Measurements from ENCODE around the gene SNORC. TPM values are rescaled to one million over a fixed set of nuclear protein-coding genes. Genes with fewer than 3 reads are reported as not detected.
A peak's percentile ranks its signal among the peaks of the same experiment; 100 is the strongest.

SNORC gene
- total and polyA plus RNA-seq, 2 of the 13 experiments (the other 11 are each of a cell fraction or from before 2014, with no cell fraction given) = 59.1 to 86.1 TPM

DNA sequence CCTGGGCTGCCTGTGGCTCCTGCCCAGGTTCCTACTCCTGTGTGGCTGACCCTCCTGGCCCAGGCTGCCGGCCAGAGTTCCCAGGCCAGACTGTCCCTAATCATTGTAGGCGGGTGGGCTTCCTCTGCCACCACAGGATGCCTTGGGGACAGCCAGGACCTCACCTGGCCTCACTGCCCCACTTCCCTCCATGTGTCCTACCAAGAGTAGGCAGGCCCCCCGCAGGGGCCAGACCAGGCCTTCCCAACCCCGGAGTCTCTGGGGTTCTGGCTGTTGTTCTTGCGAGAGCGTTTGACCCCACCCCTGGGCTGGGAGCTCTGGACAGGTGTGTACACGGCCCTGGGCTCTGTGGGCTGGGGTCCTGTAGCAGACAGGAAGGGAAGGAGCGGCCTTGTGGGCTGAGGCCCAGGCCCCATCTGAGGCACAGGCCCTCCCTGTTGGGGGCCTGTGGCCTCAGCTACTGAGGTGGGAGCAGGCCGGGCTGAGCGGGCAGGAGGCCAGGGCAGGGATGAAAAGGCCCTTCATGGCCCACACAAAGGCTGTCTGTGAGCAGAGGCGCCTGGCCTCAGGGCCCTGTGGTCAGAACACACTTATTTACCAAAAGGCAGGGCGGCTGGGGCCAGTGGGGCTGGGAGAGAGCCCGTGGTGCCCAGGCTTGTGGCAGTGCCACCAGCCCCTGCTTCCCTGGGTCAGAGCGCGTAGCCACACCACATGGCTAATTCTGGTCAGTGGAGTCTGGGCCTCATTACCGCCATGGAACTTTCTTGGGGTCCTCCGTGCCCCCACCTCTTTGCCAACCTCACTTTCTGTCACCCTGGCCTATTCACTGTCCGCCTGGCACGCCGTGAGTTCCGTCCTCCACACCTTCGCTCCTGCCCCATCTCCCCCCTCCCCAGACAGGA is 2.0 kb downstream of the SNORC start (continued):
- TF ChIP-seq PHF20 (CRISPR knock-in tag; IDR thresholded peaks at IDR 0.05) (peak; percentile 46), EEA1 (CRISPR knock-in tag; IDR thresholded peaks at IDR 0.05; ENCODE audit: borderline replicate concordance) (no peak; the same call in 1 of the 2 replicates), ZNF550 (CRISPR knock-in tag; IDR thresholded peaks at IDR 0.05; ENCODE audit: borderline replicate concordance) (0 out of 2 replicates have a peak, but pooled peaks have one; percentile 22), ZNF703 (CRISPR knock-in tag; IDR thresholded peaks at IDR 0.05; ENCODE audit: borderline replicate concordance) (no peak), TMF1 (CRISPR knock-in tag; IDR thresholded peaks at IDR 0.05; ENCODE audit: low read depth) (no peak), TCF7 (IDR thresholded peaks at IDR 0.05; ENCODE audit: low read depth) (peak; percentile 46), HOXD1 (CRISPR knock-in tag; IDR thresholded peaks at IDR 0.05) (no peak), DNMT3B (CRISPR knock-in tag; conservative IDR thresholded peaks at IDR 0.05) (0 out of 2 replicates have a peak, but pooled peaks have one; percentile 46), TBP (CRISPR knock-in tag; IDR thresholded peaks at IDR 0.05) (no peak)
- TF ChIP-seq, protein P1, sequence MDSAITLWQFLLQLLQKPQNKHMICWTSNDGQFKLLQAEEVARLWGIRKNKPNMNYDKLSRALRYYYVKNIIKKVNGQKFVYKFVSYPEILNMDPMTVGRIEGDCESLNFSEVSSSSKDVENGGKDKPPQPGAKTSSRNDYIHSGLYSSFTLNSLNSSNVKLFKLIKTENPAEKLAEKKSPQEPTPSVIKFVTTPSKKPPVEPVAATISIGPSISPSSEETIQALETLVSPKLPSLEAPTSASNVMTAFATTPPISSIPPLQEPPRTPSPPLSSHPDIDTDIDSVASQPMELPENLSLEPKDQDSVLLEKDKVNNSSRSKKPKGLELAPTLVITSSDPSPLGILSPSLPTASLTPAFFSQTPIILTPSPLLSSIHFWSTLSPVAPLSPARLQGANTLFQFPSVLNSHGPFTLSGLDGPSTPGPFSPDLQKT (CRISPR knock-in tag; IDR thresholded peaks at IDR 0.05; ENCODE audit: borderline replicate concordance) = no peak
- TF ChIP-seq, protein P2, sequence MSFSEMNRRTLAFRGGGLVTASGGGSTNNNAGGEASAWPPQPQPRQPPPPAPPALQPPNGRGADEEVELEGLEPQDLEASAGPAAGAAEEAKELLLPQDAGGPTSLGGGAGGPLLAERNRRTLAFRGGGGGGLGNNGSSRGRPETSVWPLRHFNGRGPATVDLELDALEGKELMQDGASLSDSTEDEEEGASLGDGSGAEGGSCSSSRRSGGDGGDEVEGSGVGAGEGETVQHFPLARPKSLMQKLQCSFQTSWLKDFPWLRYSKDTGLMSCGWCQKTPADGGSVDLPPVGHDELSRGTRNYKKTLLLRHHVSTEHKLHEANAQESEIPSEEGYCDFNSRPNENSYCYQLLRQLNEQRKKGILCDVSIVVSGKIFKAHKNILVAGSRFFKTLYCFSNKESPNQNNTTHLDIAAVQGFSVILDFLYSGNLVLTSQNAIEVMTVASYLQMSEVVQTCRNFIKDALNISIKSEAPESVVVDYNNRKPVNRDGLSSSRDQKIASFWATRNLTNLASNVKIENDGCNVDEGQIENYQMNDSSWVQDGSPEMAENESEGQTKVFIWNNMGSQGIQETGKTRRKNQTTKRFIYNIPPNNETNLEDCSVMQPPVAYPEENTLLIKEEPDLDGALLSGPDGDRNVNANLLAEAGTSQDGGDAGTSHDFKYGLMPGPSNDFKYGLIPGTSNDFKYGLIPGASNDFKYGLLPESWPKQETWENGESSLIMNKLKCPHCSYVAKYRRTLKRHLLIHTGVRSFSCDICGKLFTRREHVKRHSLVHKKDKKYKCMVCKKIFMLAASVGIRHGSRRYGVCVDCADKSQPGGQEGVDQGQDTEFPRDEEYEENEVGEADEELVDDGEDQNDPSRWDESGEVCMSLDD (CRISPR knock-in tag; IDR thresholded peaks at IDR 0.05; ENCODE audit: borderline replicate concordance) = 0 out of 2 replicates have a peak, but pooled peaks have one; percentile 47
- TF ChIP-seq, protein P3, sequence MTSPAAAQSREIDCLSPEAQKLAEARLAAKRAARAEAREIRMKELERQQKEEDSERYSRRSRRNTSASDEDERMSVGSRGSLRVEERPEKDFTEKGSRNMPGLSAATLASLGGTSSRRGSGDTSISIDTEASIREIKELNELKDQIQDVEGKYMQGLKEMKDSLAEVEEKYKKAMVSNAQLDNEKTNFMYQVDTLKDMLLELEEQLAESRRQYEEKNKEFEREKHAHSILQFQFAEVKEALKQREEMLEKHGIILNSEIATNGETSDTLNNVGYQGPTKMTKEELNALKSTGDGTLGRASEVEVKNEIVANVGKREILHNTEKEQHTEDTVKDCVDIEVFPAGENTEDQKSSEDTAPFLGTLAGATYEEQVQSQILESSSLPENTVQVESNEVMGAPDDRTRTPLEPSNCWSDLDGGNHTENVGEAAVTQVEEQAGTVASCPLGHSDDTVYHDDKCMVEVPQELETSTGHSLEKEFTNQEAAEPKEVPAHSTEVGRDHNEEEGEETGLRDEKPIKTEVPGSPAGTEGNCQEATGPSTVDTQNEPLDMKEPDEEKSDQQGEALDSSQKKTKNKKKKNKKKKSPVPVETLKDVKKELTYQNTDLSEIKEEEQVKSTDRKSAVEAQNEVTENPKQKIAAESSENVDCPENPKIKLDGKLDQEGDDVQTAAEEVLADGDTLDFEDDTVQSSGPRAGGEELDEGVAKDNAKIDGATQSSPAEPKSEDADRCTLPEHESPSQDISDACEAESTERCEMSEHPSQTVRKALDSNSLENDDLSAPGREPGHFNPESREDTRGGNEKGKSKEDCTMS (CRISPR knock-in tag; conservative IDR thresholded peaks at IDR 0.05) = no peak
- TF ChIP-seq, protein P4, sequence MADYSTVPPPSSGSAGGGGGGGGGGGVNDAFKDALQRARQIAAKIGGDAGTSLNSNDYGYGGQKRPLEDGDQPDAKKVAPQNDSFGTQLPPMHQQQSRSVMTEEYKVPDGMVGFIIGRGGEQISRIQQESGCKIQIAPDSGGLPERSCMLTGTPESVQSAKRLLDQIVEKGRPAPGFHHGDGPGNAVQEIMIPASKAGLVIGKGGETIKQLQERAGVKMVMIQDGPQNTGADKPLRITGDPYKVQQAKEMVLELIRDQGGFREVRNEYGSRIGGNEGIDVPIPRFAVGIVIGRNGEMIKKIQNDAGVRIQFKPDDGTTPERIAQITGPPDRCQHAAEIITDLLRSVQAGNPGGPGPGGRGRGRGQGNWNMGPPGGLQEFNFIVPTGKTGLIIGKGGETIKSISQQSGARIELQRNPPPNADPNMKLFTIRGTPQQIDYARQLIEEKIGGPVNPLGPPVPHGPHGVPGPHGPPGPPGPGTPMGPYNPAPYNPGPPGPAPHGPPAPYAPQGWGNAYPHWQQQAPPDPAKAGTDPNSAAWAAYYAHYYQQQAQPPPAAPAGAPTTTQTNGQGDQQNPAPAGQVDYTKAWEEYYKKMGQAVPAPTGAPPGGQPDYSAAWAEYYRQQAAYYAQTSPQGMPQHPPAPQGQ (CRISPR knock-in tag; IDR thresholded peaks at IDR 0.05; ENCODE audit: borderline replicate concordance) = no peak
- TF ChIP-seq, protein P5, sequence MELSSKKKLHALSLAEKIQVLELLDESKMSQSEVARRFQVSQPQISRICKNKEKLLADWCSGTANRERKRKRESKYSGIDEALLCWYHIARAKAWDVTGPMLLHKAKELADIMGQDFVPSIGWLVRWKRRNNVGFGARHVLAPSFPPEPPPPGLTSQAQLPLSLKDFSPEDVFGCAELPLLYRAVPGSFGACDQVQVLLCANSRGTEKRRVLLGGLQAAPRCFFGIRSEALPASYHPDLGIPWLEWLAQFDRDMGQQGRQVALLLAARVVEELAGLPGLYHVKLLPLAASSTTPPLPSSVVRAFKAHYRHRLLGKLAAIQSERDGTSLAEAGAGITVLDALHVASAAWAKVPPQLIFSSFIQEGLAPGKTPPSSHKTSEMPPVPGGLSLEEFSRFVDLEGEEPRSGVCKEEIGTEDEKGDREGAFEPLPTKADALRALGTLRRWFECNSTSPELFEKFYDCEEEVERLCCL (CRISPR knock-in tag; IDR thresholded peaks at IDR 0.05; ENCODE audit: borderline replicate concordance) = no peak
- TF ChIP-seq, protein P6, sequence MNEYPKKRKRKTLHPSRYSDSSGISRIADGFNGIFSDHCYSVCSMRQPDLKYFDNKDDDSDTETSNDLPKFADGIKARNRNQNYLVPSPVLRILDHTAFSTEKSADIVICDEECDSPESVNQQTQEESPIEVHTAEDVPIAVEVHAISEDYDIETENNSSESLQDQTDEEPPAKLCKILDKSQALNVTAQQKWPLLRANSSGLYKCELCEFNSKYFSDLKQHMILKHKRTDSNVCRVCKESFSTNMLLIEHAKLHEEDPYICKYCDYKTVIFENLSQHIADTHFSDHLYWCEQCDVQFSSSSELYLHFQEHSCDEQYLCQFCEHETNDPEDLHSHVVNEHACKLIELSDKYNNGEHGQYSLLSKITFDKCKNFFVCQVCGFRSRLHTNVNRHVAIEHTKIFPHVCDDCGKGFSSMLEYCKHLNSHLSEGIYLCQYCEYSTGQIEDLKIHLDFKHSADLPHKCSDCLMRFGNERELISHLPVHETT (CRISPR knock-in tag; conservative IDR thresholded peaks at IDR 0.05) = no peak
